Activated B cell treated with CpG ODN at 0.5 μM for 24 hours (primary cell): Measurements from ENCODE around the gene NXN. TPM values are rescaled to one million over a fixed set of nuclear protein-coding genes. Genes with fewer than 3 reads are reported as not detected.
"Not testable (repeated sequence)": the region's sequence is repeated elsewhere in the genome, so short reads cannot be mapped to it uniquely, and the experiment has no call there.

Experiments used
- ATAC-seq: fragments of 200-7000 bp; cut with Tn5 transposase; one replicate; pipeline ENCODE4 v1.10.0; 2021; ENCODE audit warnings: low read depth, mild to moderate bottlenecking, moderate library complexity
- CTCF ChIA-PET: fragments of 350-600 bp; sonication (Branson Sonifier 250); formaldehyde crosslinking; loops from one replicate; lab custom pipeline; 2021; ENCODE audit warnings: antibody characterized with exemption; lab: Charles Lee
- POLR2A ChIA-PET: fragments of 350-600 bp; sonication (Branson Sonifier 250); formaldehyde crosslinking; loops from one replicate; lab custom pipeline; 2021; ENCODE audit warnings: antibody characterized with exemption; lab: Charles Lee
- DNase-seq: peaks from one replicate; pipeline ENCODE4 v3.0.0; 2022
- H3K27ac Mint-ChIP-seq: one replicate; pipeline ENCODE4 v1.8.0; 2020; ENCODE audit warnings: mixed read lengths
- H3K27me3 Mint-ChIP-seq: one replicate; pipeline ENCODE4 v1.8.0; 2021; ENCODE audit warnings: mixed read lengths
- H3K36me3 Mint-ChIP-seq: one replicate; pipeline ENCODE4 v1.8.0; 2021; ENCODE audit warnings: low read depth, mixed read lengths
- H3K4me1 Mint-ChIP-seq: one replicate; pipeline ENCODE4 v1.8.0; 2021; ENCODE audit warnings: mixed read lengths
- H3K4me3 Mint-ChIP-seq: one replicate; pipeline ENCODE4 v1.8.0; 2020; ENCODE audit warnings: mild to moderate bottlenecking, mixed read lengths
- H3K9me3 Mint-ChIP-seq: one replicate; pipeline ENCODE4 v1.8.0; 2020; ENCODE audit warnings: mixed read lengths
- intact Hi-C: fragments of 100-400 bp; cut with micrococcal nuclease; formaldehyde crosslinking; loops from one replicate; pipeline ENCODE4 v1.15.1; 2024
- total RNA-seq: library from RNA; stranded (reverse); gene quantifications from 2 replicates; pipeline ENCODE4 v1.2.3, GENCODE V29; 2022
- TF ChIP-seq, protein P1 (sequence below): fragments of 200-600 bp; IDR thresholded peaks from one replicate; pipeline ENCODE4 v1.8.0; 2022; ENCODE audit warnings: antibody characterized with exemption, mild to moderate bottlenecking

NXN gene
- total RNA-seq, 1 donor from 2014 or later = 0.22 TPM

DNA sequence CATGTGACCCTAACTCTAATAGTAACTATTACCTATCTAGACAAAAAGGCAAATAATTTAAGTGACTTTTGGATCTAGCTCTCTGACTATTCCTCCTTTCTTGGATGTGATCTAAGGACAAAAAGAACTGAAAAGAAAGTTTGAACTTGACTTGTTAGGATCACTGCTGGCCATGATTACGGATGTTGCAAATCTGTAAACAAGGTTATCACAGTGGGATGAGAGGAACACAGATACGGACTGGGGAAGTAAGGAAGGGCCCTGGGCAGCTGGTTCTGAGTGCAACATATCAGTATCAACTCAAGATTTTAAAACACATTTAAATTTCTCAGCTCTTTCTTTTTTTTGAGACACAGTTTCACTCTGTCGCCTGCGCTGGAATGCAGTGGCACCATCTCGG, 118.8 kb downstream of the NXN start:
- H3K4me1 Mint-ChIP-seq = no peaks in the 10 kb centered on the region
- H3K36me3 Mint-ChIP-seq = no peaks in the 10 kb centered on the region
- ChIA-PET POLR2A (no interaction called here), CTCF (no interaction called here)
- H3K27ac Mint-ChIP-seq = no peak overlapping the region
- DNase-seq (no peak), ATAC-seq (no peak)
- TF ChIP-seq, protein P1, sequence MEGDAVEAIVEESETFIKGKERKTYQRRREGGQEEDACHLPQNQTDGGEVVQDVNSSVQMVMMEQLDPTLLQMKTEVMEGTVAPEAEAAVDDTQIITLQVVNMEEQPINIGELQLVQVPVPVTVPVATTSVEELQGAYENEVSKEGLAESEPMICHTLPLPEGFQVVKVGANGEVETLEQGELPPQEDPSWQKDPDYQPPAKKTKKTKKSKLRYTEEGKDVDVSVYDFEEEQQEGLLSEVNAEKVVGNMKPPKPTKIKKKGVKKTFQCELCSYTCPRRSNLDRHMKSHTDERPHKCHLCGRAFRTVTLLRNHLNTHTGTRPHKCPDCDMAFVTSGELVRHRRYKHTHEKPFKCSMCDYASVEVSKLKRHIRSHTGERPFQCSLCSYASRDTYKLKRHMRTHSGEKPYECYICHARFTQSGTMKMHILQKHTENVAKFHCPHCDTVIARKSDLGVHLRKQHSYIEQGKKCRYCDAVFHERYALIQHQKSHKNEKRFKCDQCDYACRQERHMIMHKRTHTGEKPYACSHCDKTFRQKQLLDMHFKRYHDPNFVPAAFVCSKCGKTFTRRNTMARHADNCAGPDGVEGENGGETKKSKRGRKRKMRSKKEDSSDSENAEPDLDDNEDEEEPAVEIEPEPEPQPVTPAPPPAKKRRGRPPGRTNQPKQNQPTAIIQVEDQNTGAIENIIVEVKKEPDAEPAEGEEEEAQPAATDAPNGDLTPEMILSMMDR = no peak
- no peaks in the 10 kb centered on the region for H3K9me3 Mint-ChIP-seq
- intact Hi-C loops = no loop called here
- peaks cover 2% of the 10 kb centered on the region for H3K27me3 Mint-ChIP-seq
- no peak overlapping the region for H3K4me3 Mint-ChIP-seq

DNA sequence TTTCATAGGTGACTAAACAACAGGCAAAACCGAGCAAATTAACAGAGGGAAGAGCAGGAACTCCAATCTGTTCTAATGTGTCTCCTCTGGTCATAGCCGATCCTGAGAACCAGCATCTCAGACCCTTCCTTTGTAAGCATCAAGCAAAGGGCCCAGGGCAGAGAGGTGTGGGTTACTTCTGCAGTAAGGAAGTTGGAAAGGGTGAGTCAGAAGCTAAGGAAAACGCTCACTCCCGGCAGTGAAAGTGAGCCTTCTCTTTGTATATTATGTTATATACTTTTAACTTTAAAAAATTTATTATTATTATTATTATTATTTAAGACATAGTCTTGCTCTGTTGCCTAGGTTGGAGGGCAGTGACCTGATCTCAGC, 119.8 kb downstream of the NXN start:
- H3K4me1 Mint-ChIP-seq = no peaks in the 10 kb centered on the region

DNA sequence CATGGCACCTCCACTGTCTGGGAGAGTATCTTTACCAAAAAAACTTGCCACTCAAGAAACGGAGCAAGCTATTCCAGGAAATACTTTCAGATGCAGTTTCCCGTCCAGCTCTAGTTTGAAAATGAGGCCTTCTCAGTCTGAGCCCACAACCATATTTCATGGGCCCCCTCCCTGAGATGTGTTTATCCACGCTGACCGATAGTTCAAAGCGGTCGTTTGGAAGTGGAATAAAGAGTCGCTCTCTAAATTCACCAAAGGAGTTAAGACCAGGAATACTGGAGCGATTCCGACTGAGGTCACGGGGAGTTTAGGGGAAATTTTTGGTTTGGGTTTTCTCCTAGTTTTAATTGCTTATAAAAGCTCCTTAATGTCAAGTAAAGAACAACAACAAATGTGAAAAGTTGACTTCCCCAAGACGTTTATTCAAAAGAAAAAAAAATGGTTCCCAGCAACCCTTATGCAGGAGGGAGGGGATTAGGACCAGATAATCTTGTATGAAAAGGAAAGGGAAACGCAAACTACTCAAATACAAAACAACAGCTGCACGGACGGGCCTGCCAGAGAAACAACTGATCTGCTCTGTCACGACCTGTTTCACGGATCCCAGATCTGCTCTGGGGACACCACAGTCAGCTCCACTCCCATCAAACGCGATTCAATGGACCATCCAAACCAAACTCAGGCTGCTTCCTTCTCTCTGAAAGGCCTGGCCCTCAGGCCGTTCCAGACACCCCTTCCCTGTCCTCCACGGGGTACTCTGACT, 120.3 kb downstream of the NXN start:
- DNase-seq = no peak
- CTCF ChIA-PET = no interaction called here
- ATAC-seq = no peak
- no peaks in the 10 kb centered on the region for H3K4me1 Mint-ChIP-seq
- no peaks in the 10 kb centered on the region for H3K27me3 Mint-ChIP-seq
- no peak overlapping the region for H3K27ac Mint-ChIP-seq
- no peak overlapping the region for H3K4me3 Mint-ChIP-seq
- POLR2A ChIA-PET = no interaction called here
- H3K9me3 Mint-ChIP-seq = no peaks in the 10 kb centered on the region
- H3K36me3 Mint-ChIP-seq = no peaks in the 10 kb centered on the region
- TF ChIP-seq, protein P1 = no peak
- intact Hi-C loops = no loop called here

More for the DNA sequence above, 119.8 kb downstream of the NXN start:
- POLR2A ChIA-PET = no interaction called here
- CTCF ChIA-PET = no interaction called here
- no peak for DNase-seq
- no peak for ATAC-seq
- H3K4me3 Mint-ChIP-seq = no peak overlapping the region
- no peaks in the 10 kb centered on the region for H3K27me3 Mint-ChIP-seq
- H3K27ac Mint-ChIP-seq = no peak overlapping the region
- TF ChIP-seq, protein P1 = no peak
- intact Hi-C loops = no loop called here
- no peaks in the 10 kb centered on the region for H3K36me3 Mint-ChIP-seq
- H3K9me3 Mint-ChIP-seq = no peaks in the 10 kb centered on the region

DNA sequence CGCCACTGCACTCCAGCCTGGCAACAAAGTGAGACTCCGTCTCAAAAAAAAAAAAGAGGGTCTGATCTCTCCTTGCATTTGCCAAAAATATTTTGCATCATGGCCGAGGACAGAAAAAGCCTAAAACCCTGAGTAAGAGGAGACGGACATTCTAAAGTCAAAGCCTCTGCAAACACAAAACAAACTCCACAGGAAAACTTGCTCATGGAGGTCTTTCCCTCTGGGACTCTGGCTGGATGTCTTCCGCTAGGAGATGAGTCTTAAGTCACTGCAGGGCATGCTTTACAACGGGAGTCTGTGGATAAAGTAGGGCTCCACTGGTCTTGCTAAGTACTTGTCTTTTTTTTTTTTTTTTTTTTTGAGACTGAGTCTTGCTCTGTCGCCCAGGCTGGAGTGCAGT, 123.4 kb downstream of the NXN start:
- Mint-ChIP-seq H3K4me3 (no peak overlapping the region), H3K36me3 (no peaks in the 10 kb centered on the region), H3K4me1 (no peaks in the 10 kb centered on the region), H3K9me3 (no peaks in the 10 kb centered on the region), H3K27me3 (no peaks in the 10 kb centered on the region), H3K27ac (no peak overlapping the region)
- DNase-seq (no peak), ATAC-seq (no peak)
- TF ChIP-seq, protein P1 = no peak
- intact Hi-C loops = no loop called here
- ChIA-PET CTCF (no interaction called here), POLR2A (no interaction called here)

DNA sequence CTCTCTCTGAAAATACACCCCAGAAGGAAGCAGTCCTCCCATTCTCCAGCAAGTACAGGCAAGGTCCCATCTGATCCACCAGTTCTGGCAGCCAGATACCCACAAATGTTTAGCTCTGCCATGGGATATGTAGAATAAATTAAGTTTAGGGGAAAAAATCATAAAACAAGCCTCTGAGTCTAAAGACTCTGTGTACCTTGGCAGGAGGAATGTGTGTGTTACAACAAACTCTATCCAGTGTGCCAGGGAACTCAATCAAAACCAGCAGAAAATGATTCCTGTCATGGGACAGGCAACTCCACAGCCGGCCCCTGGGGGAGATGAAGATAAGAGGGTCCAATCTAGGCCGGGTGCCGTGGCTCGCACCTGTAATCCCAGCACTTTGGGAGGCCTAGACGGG, 124.0 kb downstream of the NXN start:
- DNase-seq (no peak), ATAC-seq (no peak)
- Mint-ChIP-seq H3K27ac (no peak overlapping the region), H3K9me3 (no peaks in the 10 kb centered on the region), H3K36me3 (no peaks in the 10 kb centered on the region), H3K4me1 (no peaks in the 10 kb centered on the region), H3K27me3 (no peaks in the 10 kb centered on the region), H3K4me3 (no peak overlapping the region)
- ChIA-PET POLR2A (no interaction called here), CTCF (no interaction called here)
- intact Hi-C loops = no loop called here
- TF ChIP-seq, protein P1 = no peak

DNA sequence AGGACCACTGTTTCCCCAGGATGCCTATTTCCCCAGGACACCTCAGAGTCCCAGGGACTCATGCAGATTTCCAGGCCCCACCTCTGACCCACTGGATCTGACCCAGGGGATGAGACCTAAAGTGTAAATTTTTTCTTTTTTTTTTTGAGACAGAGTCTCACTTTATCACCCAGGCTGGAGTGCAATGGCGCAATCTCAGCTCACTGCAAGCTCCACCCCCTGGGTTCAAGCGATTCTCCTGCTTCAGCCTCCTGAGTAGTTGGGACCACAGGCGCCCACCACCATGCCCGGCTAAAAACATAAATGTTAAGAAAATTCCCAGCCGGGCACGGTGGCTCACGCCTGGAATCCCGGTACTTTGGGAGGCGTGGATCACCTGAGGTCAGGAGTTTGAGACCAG, 126.7 kb downstream of the NXN start:
- H3K36me3 Mint-ChIP-seq, H3K27me3 Mint-ChIP-seq, ATAC-seq, H3K4me3 Mint-ChIP-seq, intact Hi-C loops, H3K4me1 Mint-ChIP-seq, POLR2A ChIA-PET, DNase-seq, H3K9me3 Mint-ChIP-seq, H3K27ac Mint-ChIP-seq, CTCF ChIA-PET: not testable (repeated sequence)
